Cardiac septum (tissue), 1 donor: ENCODE measurements around the gene GTF2A2. TPM values are rescaled to one million over a fixed set of nuclear protein-coding genes. Genes with fewer than 3 reads are reported as not detected.
"Not testable (repeated sequence)": the region's sequence is repeated elsewhere in the genome, so short reads cannot be mapped to it uniquely, and the experiment has no call there.

Experiments
- DNase-seq: peaks from one replicate; pipeline ENCODE4 v3.0.0-alpha.2; 2020; ENCODE audit warnings: low spot score
- intact Hi-C: fragments of 100-400 bp; cut with DNase I; formaldehyde crosslinking; loops from one replicate; pipeline ENCODE4 v1.14.0; 2022
- total RNA-seq: library from RNA; stranded (reverse); fragmentation: NEBNext Ultra II Directional; extraction: Animal tissue kit (Norgen Biotek cat#: 25700); gene quantifications from one replicate; pipeline ENCODE4 v1.2.1, GENCODE V29; 2021
- donor health status: DM: no; HTN: no; CAD: no.

Gene GTF2A2
- total RNA-seq, 1 donor from 2014 or later = 105 TPM

GRCh38 chr15:59678172-59678571, 20.9 kb upstream of the GTF2A2 start:
- intact Hi-C loops = no loop called here

GRCh38 chr15:59676565-59676964, 19.2 kb upstream of the GTF2A2 start:
- intact Hi-C loops = no loop called here
- DNase-seq = no peak

More at GRCh38 chr15:59678172-59678571, 20.9 kb upstream of the GTF2A2 start:
- no peak for DNase-seq

- intact Hi-C loops = no loop called here
- no peak for DNase-seq
Measured at GRCh38 chr15:59674361-59674877, 17.1 kb upstream of the GTF2A2 start.

- intact Hi-C loops = no loop called here
- no peak for DNase-seq
Measured at GRCh38 chr15:59668556-59668955, 11.2 kb upstream of the GTF2A2 start.

- intact Hi-C loops = no loop called here
- no peak for DNase-seq
Measured at GRCh38 chr15:59662260-59662659, 4.9 kb upstream of the GTF2A2 start.

GRCh38 chr15:59659366-59659765, 2.1 kb upstream of the GTF2A2 start:
- intact Hi-C loops = no loop called here

GRCh38 chr15:59657635-59658125, 365 bp upstream of the GTF2A2 start:
- intact Hi-C loops = loop anchor here (1.0 kb wide), 1 partner anchor 32 kb away; the partner anchor contains the start of gene BNIP2
- no peak for DNase-seq

More at GRCh38 chr15:59659366-59659765, 2.1 kb upstream of the GTF2A2 start:
- DNase-seq = no peak

- intact Hi-C loops = no loop called here
- DNase-seq = no peak
Measured at GRCh38 chr15:59654046-59654445, 3.3 kb downstream of the GTF2A2 start.

- no peak for DNase-seq
- intact Hi-C loops = no loop called here
Measured at GRCh38 chr15:59649603-59650002, 7.7 kb downstream of the GTF2A2 start.

GRCh38 chr15:59647085-59647484, 10.2 kb downstream of the GTF2A2 start:
- DNase-seq = no peak
- intact Hi-C loops = no loop called here

GRCh38 chr15:59646277-59646676, 11.0 kb downstream of the GTF2A2 start:
- DNase-seq = no peak
- intact Hi-C loops = no loop called here

GRCh38 chr15:59645812-59646211, 11.5 kb downstream of the GTF2A2 start:
- DNase-seq, intact Hi-C loops: not testable (repeated sequence)

GRCh38 chr15:59644756-59645155, 12.6 kb downstream of the GTF2A2 start:
- no peak for DNase-seq
- intact Hi-C loops = no loop called here

- intact Hi-C loops = no loop called here
- DNase-seq = no peak
Measured at GRCh38 chr15:59642351-59642750, 15.0 kb downstream of the GTF2A2 start.

GRCh38 chr15:59637507-59637906, 19.8 kb downstream of the GTF2A2 start:
- intact Hi-C loops, DNase-seq: not testable (repeated sequence)

- DNase-seq = no peak
- intact Hi-C loops = no loop called here
Measured at GRCh38 chr15:59636184-59636583, 21.1 kb downstream of the GTF2A2 start.

GRCh38 chr15:59632714-59633113, 24.6 kb downstream of the GTF2A2 start:
- intact Hi-C loops = no loop called here
- no peak for DNase-seq

GRCh38 chr15:59622289-59622688, 35.0 kb downstream of the GTF2A2 start:
- DNase-seq = no peak
- intact Hi-C loops = no loop called here

GRCh38 chr15:59618406-59618805, 38.9 kb downstream of the GTF2A2 start:
- DNase-seq = no peak
- intact Hi-C loops = no loop called here

GRCh38 chr15:59616379-59616778, 40.9 kb downstream of the GTF2A2 start:
- intact Hi-C loops = no loop called here
- DNase-seq = no peak

GRCh38 chr15:59615661-59616060, 41.7 kb downstream of the GTF2A2 start:
- no peak for DNase-seq
- intact Hi-C loops = no loop called here

- intact Hi-C loops = no loop called here
- no peak for DNase-seq
Measured at GRCh38 chr15:59614153-59614552, 43.2 kb downstream of the GTF2A2 start.
